GM21786 (cell line): Measurements from ENCODE around the gene IL1RN.

ENCODE experiments used
- ATAC-seq: cut with Tn5 transposase; IDR thresholded peaks from one replicate; pipeline ENCODE4 v1.9.1; 2021; ENCODE audit not compliant: unreplicated experiment

The IL1RN gene

DNA sequence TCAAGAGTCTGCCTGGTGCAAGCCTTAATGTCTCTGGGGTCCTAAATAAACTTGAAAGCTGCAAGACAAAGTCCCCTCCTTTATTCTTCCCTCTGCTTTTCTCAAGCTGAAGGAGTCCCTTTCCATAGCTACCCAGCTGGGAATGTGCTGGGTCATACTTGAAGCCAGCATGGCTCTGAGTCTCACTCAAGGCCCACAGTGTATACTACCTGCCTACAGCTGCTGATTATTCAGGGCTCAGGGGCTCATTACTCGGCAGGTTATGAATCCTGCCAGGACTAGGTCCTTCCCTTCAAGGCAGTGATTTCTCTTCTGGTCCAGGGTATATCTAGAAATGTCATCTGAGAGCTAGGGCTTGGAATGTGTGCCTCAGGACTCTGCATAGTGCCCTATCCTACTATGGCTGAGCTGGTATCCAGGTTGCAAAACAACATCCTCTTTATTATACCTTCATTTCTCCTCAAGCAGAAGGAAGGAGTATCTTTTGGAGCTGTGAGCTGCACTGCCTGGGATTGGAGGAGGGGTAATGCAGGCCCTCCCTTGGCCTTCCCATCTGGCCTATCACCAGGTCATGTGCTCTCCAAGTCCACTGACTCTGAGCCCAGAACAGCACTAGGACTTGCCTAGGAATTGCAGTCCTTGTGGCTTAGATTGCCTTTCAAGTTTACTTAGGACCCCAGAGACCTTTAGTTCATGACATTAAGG lies 22.3 kb downstream of the IL1RN start:
- ATAC-seq, result no peak

DNA sequence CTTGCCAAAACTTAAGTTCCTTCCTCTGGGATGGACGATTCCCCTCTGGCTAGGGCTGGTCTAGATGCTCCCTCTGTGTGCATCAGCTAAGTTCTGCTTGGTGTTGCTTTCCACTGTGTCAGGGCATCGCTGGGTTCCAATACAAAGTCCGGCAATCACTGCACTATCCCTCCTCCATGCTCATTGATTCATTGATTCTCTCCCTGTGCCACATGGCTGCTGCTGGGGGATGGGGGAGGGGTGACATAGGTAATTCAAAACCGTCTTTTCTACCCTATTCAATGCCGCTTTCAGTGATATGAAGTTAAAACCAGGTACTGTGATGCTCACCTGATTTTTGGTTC lies 22.8 kb downstream of the IL1RN start:
- ATAC-seq, result no peak

DNA sequence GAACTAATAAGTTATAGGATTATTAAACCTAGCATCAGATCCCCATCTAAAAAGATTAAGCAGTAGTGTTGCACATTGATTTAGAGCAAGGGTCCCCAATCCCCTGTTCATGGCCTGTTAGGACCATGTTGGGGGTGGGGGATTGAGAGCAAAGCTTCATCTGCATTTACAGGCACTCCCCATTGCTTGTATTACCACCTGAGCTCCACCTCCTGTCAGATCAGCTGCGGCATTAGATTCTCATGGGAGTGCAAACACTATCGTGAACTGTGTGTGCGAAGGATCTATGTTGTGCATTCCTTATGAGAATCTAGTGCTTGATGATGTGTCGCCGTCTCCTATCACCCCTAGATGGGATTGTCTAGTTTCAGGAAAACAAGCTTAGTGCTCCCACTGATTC lies 27.9 kb downstream of the IL1RN start:
- ATAC-seq, result no peak

DNA sequence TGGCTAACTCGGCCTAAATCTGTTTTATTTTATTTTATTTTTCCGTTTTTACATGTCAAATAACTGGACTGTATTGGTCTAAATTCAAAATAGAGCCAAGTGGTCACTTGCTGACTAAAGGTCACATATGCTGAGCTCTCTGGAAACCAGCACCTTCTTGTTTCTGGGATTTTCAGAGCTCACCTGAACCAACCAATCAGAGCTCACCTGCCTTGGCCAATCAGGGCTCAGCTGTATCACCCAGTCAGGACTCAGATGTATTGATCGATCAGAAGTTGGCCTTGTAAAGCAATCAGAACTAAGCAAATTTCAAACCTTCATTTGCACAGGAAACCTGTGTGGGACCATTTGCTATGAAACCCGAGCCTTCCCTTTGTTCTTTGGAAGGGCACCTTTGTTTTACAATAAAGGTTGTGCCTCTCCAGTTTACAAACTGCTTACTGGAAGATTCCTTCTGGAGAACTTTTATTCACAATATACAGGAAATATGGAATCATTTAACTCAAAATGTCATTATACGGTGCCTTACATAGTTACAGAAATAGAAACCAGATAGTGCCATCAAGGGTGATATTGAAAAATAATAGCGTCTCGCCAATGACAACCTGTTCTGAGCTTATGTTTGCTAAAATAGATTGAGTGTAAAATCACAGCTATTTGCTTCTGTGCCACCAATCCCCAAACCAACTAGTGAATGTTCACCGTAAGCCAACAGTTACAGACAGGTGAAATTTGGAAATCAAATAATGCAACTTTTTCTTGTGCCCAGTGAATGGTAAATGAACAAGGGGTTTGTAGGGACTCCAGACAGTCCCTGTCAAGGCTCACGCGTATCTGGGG lies 29.1 kb downstream of the IL1RN start:
- no peak for ATAC-seq

DNA sequence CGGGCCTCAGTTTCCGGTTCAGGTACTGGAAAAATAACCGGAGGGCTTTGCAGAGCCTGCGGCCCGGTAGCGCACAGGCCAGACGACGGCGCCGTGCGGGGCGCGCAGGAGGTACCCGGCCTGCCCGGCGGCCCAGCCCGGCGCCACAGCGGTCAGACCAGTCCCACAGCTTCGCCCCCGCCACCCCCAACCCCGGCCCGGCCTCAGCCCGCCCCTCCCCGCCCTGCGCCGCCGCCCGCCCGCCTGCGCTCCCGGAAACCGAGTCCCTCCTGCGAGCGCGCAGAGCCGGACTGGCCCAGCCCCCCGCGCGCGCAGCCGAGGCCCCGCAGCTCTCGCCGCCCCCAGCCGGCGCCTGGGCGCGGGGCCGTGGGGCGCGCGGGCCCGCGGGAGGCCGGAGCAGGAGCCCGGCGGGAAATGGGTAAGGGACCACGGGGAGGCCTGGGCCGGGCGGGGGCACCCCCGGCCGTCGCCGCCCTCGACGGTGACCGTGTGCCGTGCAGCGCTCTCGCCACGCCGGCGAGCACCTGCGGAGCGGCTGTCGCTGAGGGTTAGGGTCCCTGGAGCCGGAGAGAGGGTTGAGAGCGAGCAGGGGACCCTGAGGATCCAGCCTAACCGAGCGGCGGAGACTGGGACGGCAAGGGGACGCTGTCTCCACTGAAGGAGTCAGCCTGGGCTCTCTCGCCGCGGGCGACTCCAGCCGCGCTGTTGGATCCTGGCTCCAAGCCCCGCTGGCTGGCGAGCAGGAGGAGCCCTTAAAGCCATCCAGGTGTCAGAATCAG lies 29.9 kb downstream of the IL1RN start:
- ATAC-seq, result peak; percentile 53

- peak; percentile 17 for ATAC-seq
These were observed 30.7 kb downstream of the IL1RN start for GRCh38 chr2:113157897-113158753.

GRCh38 chr2:113158884-113159553 lies 31.6 kb downstream of the IL1RN start:
- ATAC-seq, result no peak

- ATAC-seq, result no peak
These were observed 32.9 kb downstream of the IL1RN start for GRCh38 chr2:113160248-113160647.

DNA sequence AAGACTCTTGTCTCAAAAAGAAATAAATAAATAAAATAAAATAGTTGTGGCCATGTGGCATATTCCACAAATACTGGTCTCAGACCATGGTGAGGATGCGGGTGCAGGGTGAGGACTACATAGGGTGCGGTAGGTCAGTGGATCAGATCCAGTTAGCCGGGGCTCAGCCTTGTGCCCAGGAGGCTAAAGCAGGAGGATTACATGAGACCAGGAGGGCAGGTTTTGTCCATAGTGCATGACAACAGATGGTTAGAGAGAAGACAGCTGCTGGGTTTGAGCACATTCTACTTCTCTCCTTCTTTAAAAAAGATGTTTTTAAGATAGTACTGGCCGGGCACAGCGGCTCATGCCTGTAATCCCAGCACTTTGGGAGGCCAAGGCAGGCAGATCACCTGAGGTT lies 33.6 kb downstream of the IL1RN start:
- ATAC-seq, result no peak

GRCh38 chr2:113162173-113162572 lies 34.8 kb downstream of the IL1RN start:
- ATAC-seq, result no peak

- no peak for ATAC-seq
These were observed 35.5 kb downstream of the IL1RN start for GRCh38 chr2:113162869-113163268.

DNA sequence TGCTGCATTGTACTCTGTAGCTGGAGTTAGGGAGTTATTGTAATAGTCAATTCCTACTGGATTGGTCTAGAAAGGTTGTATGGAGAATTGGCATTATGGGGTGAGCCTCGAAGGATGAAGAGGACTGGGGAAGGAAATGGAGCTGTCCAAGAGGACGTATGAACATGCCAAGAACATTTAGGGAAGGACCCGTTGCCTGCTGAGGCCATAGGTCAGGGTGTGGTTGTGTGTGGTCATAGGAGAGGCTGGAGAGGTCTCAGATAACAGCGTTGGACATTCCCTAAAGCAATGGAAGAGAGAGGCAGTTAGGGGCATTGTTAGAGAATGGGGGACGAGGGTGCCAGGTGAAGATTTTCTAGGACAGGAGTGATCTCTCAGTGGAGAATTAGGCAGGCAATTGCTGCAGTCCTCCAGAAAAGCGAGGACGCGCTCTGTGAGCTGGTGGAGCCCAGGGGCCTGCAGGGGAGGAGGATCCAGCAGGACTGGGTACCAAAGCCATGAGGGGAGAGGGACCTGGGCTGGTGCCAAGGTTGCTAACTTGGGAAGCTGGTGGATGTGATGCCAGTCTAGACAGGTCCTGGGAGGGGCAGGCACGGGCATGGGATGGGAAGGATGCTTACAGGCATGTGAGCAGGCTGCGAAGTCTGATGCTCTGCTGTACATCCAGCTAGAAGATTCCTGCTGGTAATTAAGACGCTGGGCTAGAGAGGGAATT lies 37.0 kb downstream of the IL1RN start:
- no peak for ATAC-seq

GRCh38 chr2:113164930-113165585 lies 37.7 kb downstream of the IL1RN start:
- ATAC-seq, result no peak

- ATAC-seq, result no peak
These were observed 38.8 kb downstream of the IL1RN start for GRCh38 chr2:113166187-113166645.

DNA sequence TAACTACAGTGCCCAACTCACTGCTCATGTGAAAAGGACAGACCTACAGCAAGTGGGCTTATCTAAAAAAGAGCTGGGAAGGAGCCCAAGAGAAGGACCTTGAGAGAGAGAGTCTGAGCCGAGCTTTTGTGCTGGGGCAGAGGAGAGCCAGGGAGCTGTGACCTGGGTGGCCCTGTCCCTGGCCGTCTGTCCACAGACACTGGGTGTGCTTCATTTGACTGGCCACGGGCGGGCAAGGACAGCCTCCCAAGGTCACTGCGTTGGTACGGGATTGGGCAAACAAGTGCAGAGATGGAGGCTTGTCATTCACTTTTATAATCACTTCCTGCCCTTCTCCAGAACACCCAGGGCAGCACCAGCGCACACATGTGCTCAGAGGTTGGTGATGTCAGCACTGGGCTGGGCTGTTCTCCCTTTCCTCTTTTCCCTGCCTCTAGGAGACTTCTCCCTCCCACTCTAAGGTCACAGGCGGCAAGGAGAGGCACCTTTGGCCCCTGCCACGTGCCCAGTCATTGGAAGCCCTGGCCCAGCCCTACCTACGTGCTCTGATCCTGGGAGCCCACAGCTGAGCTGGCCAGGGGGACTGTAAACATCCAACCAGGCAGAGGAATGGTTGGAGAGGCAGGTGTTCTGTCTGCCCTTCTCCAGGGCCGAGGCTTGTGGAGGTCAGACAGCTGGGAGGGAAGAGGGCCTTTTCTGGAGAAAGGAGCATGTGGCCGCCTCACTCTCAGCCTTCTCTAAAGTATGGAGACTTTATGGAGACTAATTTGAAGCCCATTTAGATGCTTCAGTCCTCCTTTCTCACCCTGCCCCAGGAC lies 39.9 kb downstream of the IL1RN start:
- ATAC-seq, result no peak

DNA sequence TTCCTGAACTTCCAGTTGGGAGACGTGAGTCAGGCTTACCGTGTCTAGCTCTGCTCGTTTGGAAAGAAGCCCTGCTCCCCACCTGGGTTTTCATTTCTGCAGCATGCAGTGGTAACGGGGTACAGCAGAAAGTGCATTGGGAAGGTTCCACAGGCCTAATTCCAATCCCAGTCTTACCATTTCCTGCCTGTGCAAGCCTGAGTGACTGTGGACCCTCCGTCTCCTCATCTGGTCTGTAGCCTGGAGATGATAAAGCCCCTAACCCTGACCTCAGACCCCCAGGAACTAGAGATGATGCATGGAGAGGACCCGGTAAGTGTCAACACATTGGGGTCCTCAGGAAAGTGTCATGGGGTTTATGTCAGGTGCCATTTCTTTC lies 40.6 kb downstream of the IL1RN start:
- ATAC-seq, result no peak

DNA sequence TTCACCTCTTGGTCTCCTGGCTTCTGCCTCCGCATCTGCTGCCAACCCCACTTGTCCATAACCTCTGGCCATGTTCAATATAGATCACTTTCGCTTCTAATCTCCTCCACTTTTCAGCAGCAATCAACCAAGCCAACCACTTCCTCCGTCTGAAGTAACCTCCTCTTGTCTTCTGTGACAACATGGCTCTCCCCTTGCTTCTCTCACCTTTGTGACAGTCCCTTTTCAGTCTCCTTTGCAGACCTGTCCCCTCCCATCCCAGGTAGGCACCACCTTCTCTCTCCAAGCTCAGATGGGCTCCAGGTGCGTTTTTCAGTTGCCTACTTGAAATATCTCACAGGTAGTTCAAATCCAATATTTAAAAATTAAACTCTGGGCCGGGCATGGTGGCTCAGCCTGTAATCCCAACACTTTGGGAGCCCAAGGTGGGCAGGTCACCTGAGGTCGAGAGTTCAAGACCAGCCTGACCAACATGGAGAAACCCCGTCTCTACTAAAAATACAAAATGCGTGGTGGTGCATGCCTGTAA lies 41.7 kb downstream of the IL1RN start:
- ATAC-seq, result no peak

DNA sequence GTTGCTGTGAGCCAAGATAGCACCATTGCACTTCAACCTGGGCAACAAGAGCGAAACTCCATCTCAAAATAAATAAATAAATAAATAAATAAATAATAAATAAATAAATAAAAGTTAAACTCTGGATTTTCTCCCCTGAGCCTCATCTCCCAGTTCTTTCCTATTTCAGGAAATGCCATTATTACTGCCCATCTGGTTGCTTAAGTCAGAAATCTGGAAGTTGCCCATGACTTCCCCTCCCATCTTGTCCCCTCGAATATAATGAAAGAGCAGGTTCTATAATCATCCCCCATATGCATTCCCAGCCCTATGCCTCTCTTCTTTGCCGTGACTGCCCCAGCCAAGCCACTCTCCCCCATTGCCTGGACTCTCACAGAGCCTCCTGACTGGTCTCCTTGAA lies 42.2 kb downstream of the IL1RN start:
- ATAC-seq, result no peak
